Cardiac fibroblast (primary cell): ENCODE data around the gene KLRD1.
A peak's percentile ranks its signal among the peaks of the same experiment; 100 is the strongest.
"Not testable (repeated sequence)": the region's sequence is repeated elsewhere in the genome, so short reads cannot be mapped to it uniquely, and the experiment has no call there.

Source experiments
- DNase-seq, 2 donors: peaks; one replicate each; pipeline versions ENCODE4 v3.0.0 to v3.0.0-alpha.2; 2010; ENCODE audit warnings: low read depth in 2 of 2
- H3K4me3 ChIP-seq, 2 donors: replicated peaks in 1 of 2; 1 replicate in 1 of 2; 2 replicates in 1 of 2; pipeline ENCODE4 v1.5.1; 2011; ENCODE audit warnings: low read depth in 2 of 2, low read length in 2 of 2, mild to moderate bottlenecking in 2 of 2, moderate library complexity in 1 of 2
- CTCF ChIP-seq: IDR thresholded peaks from one replicate; pipeline ENCODE4 v1.5.1; 2011; ENCODE audit warnings: low read depth, mild to moderate bottlenecking, low read length, inconsistent platforms

KLRD1 gene

DNA sequence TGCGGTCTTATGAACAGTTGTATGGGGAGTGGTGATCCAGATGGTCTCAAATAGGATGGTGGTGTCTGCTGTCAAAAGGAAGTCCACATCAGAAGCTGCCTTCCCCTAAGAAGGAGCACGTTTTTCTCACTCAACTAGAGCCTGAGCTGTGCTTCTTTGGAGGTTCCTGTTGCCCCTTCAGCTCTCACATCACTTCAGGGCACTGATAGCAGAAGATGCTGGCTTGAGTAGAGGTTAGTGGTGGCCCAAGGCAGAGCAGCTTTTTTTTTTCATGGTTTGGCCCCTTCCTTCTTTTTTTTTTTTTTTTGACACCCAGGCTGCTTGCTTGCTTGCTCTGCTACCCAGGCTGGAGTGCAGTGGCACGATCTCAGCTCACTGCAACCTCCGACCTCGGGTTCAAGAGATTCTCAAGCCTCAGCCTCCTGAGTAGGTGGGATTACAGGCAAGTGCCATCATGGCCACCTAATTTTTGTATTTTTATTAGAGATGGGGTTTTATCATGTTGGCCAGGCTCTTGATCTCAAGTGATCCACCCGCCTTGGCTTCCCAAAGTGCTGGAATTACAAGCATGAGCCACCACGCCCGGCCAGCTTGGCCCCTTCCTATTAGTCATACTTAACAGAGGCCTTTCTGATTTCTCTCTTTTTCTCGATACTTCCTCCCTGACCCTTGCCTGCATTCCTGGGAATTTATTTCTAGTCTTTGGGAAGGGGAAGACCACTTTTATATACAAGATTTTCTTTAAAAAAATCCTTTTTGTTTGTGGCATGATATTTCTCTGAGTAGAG, 31.6 kb downstream of the KLRD1 start:
- no peak for TF ChIP-seq CTCF
- no peak overlapping the region for H3K4me3 ChIP-seq
- peak; percentile 27 to 70 for DNase-seq

DNA sequence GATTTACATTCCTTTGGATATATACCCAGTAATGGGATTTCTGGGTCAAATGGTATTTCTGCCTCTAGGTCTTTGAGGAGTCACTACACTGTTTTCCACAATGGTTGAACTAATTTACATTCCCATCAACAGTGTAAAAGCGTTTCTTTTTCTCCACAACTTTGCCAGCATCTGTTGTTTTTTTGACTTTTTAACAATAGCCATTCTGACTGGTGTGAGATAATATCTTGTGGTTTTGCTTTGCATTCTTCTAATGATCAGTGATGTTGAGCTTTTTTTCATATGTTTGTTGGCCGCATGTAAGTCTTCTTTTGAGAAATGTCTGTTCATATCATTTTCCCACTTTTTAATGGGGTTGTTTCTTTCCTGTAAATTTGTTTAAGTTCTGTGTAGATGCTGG, 33.3 kb downstream of the KLRD1 start:
- DNase-seq = peak in 1 of 2 donors; percentile 60
- not testable (repeated sequence) for H3K4me3 ChIP-seq

- peak in 1 of 2 donors; percentile 79 for DNase-seq
- no peak for TF ChIP-seq CTCF
- no peak overlapping the region for H3K4me3 ChIP-seq
Observed at GRCh38 chr12:10341892-10342509, 34.3 kb downstream of the KLRD1 start.

DNA sequence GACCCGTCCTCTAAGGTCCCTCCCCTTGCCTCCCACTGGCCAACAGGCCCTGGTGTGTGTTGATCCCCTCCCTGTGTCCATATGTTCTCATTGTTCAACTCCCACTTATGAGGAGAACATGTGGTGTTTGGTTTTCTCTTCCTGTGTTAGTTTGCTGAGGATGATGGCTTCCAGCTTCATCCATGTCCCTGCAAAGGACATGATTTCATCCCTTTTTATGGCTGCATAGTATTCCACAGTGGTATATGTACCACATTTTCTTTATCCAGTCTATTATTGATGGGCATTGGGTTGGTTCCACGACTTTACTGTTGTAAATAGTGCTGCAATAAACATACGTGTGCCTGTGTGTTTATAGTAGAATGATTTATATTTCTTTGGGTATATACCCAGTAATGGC, 43.8 kb downstream of the KLRD1 start:
- DNase-seq, H3K4me3 ChIP-seq: not testable (repeated sequence)

GRCh38 chr12:10354071-10354470, 46.4 kb downstream of the KLRD1 start:
- no peak overlapping the region for H3K4me3 ChIP-seq
- TF ChIP-seq CTCF = no peak
- no peak for DNase-seq

DNA sequence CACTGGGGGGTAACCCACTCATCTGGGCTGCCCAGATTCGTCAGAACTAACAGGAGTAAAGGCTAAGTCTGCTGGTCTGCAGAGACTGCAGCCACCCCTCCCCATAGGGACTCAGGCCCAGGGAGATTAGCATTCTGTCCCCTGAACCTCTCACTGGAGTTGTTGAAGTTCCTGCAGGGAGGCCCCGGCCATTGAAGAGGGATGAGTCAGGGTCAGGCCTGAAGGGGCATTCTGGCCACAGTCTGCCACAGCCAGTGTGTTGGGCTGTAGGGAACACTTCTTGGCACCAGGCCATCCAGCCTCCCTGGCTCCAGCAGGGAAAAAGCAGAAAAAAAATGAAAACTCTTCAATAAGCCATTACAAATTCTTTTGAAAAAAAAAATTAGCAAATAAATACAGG, 46.8 kb downstream of the KLRD1 start:
- DNase-seq = peak; percentile 53 to 55
- no peak overlapping the region for H3K4me3 ChIP-seq
- TF ChIP-seq CTCF = no peak

- TF ChIP-seq CTCF = no peak
- DNase-seq = no peak
- no peak overlapping the region for H3K4me3 ChIP-seq
Observed at GRCh38 chr12:10358131-10358530, 50.5 kb downstream of the KLRD1 start.

GRCh38 chr12:10358969-10359368, 51.3 kb downstream of the KLRD1 start:
- DNase-seq = no peak
- TF ChIP-seq CTCF = no peak
- H3K4me3 ChIP-seq = no peak overlapping the region
